WI38 (cell line): ENCODE measurements around the gene BICC1.

Experiments used
- H3K4me3 ChIP-seq: 2 replicates; pipeline ENCODE4 v1.5.1; 2011; ENCODE audit warnings: low read depth, mild to moderate bottlenecking, control low read depth, low read length
- CTCF ChIP-seq: IDR thresholded peaks from 2 replicates; pipeline ENCODE4 v1.5.1; 2012; ENCODE audit warnings: low read depth, mild to moderate bottlenecking, control low read depth, low read length

The BICC1 gene

DNA sequence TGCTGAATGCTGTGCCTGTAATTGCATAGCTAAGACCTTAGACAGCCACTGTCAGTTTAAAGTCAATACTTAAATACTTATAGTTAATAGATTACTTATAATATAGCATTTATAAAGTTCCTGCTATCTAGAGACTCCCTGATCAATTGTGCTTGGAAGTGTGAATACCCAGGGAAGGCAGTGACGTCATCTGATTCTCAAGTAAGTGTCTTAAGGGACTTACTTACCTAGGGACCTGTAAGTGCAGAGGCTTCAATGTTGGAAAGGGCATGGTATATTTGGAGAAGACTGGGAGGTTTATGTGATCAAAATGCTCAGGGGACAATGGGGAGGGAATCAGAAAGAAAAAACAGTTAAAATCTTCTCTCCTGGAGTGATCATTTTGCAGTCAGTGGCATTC, 55.0 kb downstream of the BICC1 start:
- TF ChIP-seq CTCF: no peak
- no peak overlapping the region for H3K4me3 ChIP-seq

DNA sequence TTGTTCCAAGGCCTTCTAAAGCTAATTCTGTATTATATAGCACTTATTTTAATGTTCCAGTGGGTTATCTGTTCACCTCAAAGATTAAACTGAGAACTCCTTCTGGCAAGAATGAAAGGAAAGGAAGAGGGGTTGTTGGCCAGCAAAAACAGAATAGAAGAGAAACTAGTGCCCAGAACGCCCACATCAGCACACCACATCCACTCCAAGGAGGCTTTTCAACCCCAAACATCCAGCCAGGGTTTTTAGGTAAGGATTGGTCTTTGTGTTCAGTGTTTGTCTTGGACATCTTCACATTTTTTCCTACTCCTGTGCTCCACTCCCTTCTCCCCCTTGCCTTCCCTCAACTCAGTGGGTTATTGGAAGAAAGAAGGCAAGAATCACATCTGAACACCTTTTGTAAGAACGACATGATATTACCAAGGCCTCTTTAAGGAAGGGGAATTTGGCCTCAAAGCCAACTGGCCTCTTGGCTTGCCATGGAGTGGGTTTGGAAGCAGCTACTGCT, 55.8 kb downstream of the BICC1 start:
- H3K4me3 ChIP-seq: no peak overlapping the region
- TF ChIP-seq CTCF: no peak

- no peak overlapping the region for H3K4me3 ChIP-seq
- no peak for TF ChIP-seq CTCF
Measured at GRCh38 chr10:58570307-58570723, 57.6 kb downstream of the BICC1 start.

DNA sequence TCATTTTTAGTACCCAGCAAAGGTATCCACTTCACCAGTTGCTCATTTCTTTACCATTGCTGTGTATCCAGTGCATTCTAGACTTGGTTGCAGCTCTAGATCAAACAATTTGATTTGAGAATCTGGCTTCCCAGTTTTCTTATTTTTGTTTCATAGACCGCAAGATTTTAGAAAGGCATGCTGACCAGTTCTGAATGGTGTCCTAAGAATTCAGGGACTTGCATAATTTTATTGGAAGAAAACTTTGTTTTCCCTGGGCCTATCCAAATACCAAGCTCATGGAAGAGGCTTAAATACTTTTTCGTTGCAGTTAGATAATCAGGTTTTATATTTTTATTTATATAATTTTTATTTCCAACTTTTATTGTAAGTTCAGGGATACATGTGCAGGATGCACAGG, 58.3 kb downstream of the BICC1 start:
- H3K4me3 ChIP-seq: no peak overlapping the region
- TF ChIP-seq CTCF: no peak

DNA sequence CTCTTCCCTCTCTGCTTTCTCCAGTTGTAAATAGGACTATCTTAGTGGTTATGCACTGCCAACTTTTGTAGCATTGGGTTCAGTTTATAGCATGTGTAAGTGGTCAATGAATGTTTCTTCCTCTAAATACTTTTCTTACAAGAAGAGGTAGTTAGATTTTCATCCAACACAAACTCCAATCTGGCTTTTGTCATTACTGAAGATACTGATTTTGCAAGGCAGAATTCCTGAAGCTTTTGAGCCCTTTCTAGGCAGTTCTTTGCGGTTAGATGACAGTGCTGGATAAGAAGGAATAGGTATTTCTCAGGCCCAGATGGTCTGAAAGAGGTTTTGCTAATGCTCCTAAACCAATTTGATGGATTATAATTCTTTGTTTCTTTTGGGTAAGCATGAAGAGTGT, 60.5 kb downstream of the BICC1 start:
- no peak overlapping the region for H3K4me3 ChIP-seq
- TF ChIP-seq CTCF: no peak

DNA sequence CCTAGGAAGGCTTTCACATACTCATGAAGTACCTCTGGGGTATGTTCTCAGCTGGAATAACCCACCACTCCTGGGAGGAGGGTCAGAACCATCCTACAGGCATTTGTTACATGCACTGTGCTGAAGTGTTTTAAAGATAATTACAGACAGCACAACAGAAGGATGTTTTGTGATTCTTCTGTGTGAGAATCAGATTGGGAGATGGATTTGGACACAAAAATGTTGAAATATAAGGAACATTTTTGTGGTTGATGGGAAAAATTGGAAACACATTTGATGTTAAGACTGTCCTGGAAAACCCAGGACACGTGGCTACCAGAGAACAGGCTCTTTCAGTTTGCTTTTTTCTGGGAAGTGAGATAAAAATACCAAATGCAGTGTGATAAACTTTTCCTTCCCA, 61.4 kb downstream of the BICC1 start:
- TF ChIP-seq CTCF: no peak

DNA sequence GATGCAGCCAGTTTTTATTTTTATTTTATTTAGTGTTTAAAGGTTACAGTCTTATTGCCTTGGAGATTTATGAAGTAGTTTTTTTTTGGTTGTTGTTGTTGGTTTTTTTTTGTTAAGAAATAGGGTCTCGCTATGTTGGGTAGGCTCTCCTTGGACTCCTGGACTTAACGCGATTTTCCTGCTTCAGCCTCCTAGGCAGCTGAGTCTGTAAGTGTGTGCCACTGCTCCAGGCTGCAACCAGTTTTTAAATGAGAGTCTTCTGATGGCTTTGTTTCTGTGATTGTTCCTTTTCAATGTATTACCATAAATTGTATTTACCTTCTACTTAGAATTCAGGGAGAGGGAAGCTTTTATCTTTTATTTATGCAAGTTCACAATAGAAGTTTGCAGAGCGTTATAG, 62.8 kb downstream of the BICC1 start:
- no peak overlapping the region for H3K4me3 ChIP-seq
- no peak for TF ChIP-seq CTCF

More for the DNA sequence above, 61.4 kb downstream of the BICC1 start:
- H3K4me3 ChIP-seq: no peak overlapping the region
